ENCODE results near the gene PIGT. TPM values are rescaled to one million over a fixed set of nuclear protein-coding genes. Genes with fewer than 3 reads are reported as not detected.
A peak's percentile ranks its signal among the peaks of the same experiment; 100 is the strongest.

The PIGT gene
- total RNA-seq, 1 donor from 2014 or later = 66.3 TPM

GRCh38 chr20:45433316-45433715 lies 17.4 kb downstream of the PIGT start:
- H3K27me3 ChIP-seq = no peaks in the 10 kb centered on the region
- ATAC-seq (no peak), DNase-seq (no peak)
- no peaks in the 10 kb centered on the region for H3K9me3 ChIP-seq
- TF ChIP-seq, protein P1, sequence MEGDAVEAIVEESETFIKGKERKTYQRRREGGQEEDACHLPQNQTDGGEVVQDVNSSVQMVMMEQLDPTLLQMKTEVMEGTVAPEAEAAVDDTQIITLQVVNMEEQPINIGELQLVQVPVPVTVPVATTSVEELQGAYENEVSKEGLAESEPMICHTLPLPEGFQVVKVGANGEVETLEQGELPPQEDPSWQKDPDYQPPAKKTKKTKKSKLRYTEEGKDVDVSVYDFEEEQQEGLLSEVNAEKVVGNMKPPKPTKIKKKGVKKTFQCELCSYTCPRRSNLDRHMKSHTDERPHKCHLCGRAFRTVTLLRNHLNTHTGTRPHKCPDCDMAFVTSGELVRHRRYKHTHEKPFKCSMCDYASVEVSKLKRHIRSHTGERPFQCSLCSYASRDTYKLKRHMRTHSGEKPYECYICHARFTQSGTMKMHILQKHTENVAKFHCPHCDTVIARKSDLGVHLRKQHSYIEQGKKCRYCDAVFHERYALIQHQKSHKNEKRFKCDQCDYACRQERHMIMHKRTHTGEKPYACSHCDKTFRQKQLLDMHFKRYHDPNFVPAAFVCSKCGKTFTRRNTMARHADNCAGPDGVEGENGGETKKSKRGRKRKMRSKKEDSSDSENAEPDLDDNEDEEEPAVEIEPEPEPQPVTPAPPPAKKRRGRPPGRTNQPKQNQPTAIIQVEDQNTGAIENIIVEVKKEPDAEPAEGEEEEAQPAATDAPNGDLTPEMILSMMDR (IDR thresholded peaks at IDR 0.05) = no peak
- no peak overlapping the region for H3K27ac ChIP-seq
- no peak overlapping the region for H3K4me3 ChIP-seq
- intact Hi-C loops (cut with DNase I) = loop anchor here (10.0 kb wide), 1 partner anchor 69 kb away; the partner anchor contains the start of gene SYS1
- no peaks in the 10 kb centered on the region for H3K36me3 ChIP-seq
- no peaks in the 10 kb centered on the region for H3K4me1 ChIP-seq

DNA sequence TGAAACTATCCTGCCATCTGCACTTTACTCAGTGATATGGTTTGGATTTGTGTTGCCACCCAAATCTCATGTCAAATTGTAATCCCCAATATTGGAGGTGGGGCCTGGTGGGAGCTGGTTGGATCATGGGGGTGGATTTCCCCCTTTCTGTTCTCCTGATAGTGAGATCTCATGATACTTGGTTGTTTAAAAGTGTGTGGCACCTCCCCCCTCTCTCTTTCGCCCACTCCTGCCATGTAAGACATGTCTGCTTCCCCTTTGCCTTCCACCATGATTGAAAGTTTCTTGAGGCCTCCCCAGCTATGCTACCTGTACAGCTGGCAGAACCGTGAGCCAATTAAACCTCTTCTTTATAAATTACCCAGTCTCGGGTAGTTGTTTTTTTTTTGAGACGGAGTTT lies 18.0 kb downstream of the PIGT start:
- Histone ChIP-seq H3K36me3 (no peaks in the 10 kb centered on the region), H3K4me3 (no peak overlapping the region), H3K27ac (no peak overlapping the region), H3K27me3 (no peaks in the 10 kb centered on the region), H3K4me1 (no peaks in the 10 kb centered on the region), H3K9me3 (no peaks in the 10 kb centered on the region)
- TF ChIP-seq, protein P1 (IDR thresholded peaks at IDR 0.05) = no peak
- intact Hi-C loops (cut with DNase I) = loop anchor here (10.0 kb wide), 1 partner anchor 69 kb away; the partner anchor contains the start of gene SYS1
- DNase-seq (no peak), ATAC-seq (no peak)

- intact Hi-C loops (cut with DNase I) = loop anchor here (5.0 to 10.0 kb wide), 2 partner anchors 72 to 115 kb away; partner anchors contain the start of gene SYS1
- no peaks in the 10 kb centered on the region for H3K27me3 ChIP-seq
- peak; percentile 100 for ATAC-seq
- no peaks in the 10 kb centered on the region for H3K4me1 ChIP-seq
- TF ChIP-seq, protein P1 (IDR thresholded peaks at IDR 0.05) = peak; percentile 94
- no peaks in the 10 kb centered on the region for H3K36me3 ChIP-seq
- peak; percentile 95 for DNase-seq
- H3K9me3 ChIP-seq = no peaks in the 10 kb centered on the region
- peak overlapping the region; percentile 57 for H3K4me3 ChIP-seq
- H3K27ac ChIP-seq = peak overlapping the region; percentile 75
Observed at GRCh38 chr20:45436732-45437485, 21.0 kb downstream of the PIGT start.

GRCh38 chr20:45440424-45440823 lies 24.5 kb downstream of the PIGT start:
- intact Hi-C loops (cut with DNase I) = no loop called here
- no peaks in the 10 kb centered on the region for H3K9me3 ChIP-seq
- H3K27ac ChIP-seq = no peak overlapping the region
- no peak overlapping the region for H3K4me3 ChIP-seq
- no peaks in the 10 kb centered on the region for H3K4me1 ChIP-seq
- H3K36me3 ChIP-seq = no peaks in the 10 kb centered on the region
- no peak for DNase-seq
- TF ChIP-seq, protein P1 (IDR thresholded peaks at IDR 0.05) = no peak
- ATAC-seq = no peak
- no peaks in the 10 kb centered on the region for H3K27me3 ChIP-seq

DNA sequence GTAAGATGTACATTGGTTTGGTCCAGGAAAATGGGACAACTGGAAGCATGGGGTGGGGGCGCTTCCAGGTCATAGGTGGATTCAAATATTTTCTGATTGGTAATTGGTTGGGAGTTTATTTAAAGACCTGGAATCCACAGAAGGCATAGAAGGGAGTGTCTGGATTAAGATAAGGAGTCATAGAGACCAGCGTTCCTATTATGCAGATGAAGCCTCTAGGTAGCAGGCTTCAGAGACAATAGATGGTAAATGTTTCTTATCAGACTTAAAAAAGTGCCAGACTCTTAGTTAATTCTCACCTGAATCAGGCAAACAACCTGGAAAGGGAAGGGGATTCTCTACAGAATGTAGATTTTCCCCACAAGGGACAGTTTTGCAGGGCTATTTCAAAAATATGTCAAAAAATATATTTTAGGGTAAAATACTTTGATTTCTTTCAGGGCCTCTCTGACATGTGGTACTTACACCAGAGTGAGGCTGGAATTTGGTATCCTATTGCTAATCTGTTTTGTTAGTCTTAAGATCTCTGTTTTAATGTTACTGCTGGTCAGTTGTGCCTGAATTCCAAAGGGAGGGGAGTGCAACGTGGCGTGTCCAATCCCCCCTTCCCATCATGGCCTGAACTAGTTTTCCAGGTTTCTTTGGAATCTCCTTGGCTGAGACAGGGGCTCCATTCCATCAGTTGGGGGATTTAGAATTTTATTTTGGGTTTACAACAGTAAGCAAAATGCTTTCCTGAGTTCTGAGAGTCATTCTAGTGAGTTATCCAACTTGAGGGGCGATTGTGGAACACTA lies 25.1 kb downstream of the PIGT start:
- Histone ChIP-seq H3K27me3 (no peaks in the 10 kb centered on the region), H3K36me3 (no peaks in the 10 kb centered on the region), H3K4me3 (no peak overlapping the region), H3K9me3 (no peaks in the 10 kb centered on the region), H3K4me1 (no peaks in the 10 kb centered on the region), H3K27ac (no peak overlapping the region)
- TF ChIP-seq, protein P1 (IDR thresholded peaks at IDR 0.05) = no peak
- no peak for ATAC-seq
- intact Hi-C loops (cut with DNase I) = no loop called here
- no peak for DNase-seq
